GM12865 (cell line): ENCODE measurements around the gene NCOA5.

Source experiments
- DNase-seq: peaks from one replicate; pipeline ENCODE4 v3.0.0; 2010; ENCODE audit warnings: low read depth
- H3K4me3 ChIP-seq: 2 replicates; pipeline ENCODE4 v1.5.1; 2011; ENCODE audit warnings: mild to moderate bottlenecking, low read depth, low read length, control low read depth
- TF ChIP-seq, protein P1 (sequence below): IDR thresholded peaks from 2 replicates; pipeline ENCODE4 v1.5.1; 2011; ENCODE audit warnings: low read length, control low read depth, low read depth, inconsistent platforms; ENCODE audit not compliant: insufficient read depth; ENCODE audit errors: missing control alignments

Gene NCOA5

DNA sequence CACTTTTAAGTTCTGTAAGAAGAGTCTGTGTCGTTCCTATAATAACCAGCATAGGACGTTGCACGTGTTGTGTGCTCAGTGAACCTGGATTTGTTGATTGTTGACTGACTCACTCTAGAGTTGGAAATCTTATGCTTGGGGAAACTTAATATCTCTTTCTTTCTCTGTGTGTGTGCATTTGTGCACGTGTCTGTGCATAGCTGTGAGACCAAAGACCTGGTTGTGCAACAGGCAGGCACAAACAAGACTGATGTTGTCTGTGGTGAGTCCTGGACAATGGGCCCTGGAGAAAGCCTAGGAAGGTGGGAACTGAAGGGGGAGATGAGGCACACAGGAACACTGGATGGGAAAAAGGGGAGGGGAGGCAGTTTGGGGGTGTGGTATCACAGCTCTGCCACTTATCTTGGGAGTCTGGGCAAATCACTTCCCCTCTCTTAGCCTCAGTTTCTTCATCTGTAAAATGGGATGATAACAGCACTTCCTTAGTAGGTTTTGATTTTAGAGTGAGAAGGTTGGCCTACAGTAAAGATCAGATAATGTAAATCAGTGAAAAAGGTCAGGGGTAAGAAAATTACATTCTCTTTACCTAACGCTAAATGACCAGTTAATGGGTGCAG lies 36.8 kb upstream of the NCOA5 start:
- TF ChIP-seq, protein P1, sequence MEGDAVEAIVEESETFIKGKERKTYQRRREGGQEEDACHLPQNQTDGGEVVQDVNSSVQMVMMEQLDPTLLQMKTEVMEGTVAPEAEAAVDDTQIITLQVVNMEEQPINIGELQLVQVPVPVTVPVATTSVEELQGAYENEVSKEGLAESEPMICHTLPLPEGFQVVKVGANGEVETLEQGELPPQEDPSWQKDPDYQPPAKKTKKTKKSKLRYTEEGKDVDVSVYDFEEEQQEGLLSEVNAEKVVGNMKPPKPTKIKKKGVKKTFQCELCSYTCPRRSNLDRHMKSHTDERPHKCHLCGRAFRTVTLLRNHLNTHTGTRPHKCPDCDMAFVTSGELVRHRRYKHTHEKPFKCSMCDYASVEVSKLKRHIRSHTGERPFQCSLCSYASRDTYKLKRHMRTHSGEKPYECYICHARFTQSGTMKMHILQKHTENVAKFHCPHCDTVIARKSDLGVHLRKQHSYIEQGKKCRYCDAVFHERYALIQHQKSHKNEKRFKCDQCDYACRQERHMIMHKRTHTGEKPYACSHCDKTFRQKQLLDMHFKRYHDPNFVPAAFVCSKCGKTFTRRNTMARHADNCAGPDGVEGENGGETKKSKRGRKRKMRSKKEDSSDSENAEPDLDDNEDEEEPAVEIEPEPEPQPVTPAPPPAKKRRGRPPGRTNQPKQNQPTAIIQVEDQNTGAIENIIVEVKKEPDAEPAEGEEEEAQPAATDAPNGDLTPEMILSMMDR, result no peak
- H3K4me3 ChIP-seq, result no peak overlapping the region
- DNase-seq, result no peak

DNA sequence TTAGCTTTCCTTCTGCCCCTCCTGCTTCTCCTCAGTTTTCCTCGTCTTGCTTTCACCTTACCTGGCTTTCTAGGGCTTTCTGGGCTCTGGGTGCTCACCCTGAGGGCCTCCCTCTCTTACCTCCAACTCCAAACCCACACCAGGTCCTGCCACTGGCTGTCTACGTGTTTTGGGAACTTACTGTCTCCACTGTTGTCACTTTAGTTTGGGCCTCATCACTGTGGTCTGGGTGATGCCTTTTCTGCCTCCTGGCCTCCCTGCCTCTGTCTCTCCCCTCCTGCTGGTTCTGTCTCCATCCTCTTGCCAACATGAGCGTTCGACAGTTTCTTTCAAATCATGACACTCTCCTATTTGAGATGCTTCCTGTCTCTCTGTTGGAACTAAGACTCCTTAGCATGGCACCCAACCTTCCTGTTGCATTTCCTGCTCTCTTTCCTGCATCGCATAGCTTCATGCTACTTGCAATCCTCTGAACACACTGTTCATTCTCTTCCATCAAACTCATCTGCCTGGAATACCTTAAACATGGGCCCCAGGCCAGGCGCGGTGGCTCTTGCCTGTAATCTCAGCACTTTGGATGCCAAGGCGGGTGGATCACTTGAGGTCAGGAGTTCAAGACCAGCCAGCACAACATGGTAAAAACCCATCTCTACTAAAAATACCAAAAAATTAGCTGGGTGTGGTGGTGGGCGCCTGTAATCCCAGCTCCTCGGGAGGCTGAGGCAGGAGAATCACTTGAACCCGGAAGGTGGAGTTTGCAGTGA lies 33.9 kb upstream of the NCOA5 start:
- no peak for DNase-seq
- no peak overlapping the region for H3K4me3 ChIP-seq
- TF ChIP-seq, protein P1, result no peak

DNA sequence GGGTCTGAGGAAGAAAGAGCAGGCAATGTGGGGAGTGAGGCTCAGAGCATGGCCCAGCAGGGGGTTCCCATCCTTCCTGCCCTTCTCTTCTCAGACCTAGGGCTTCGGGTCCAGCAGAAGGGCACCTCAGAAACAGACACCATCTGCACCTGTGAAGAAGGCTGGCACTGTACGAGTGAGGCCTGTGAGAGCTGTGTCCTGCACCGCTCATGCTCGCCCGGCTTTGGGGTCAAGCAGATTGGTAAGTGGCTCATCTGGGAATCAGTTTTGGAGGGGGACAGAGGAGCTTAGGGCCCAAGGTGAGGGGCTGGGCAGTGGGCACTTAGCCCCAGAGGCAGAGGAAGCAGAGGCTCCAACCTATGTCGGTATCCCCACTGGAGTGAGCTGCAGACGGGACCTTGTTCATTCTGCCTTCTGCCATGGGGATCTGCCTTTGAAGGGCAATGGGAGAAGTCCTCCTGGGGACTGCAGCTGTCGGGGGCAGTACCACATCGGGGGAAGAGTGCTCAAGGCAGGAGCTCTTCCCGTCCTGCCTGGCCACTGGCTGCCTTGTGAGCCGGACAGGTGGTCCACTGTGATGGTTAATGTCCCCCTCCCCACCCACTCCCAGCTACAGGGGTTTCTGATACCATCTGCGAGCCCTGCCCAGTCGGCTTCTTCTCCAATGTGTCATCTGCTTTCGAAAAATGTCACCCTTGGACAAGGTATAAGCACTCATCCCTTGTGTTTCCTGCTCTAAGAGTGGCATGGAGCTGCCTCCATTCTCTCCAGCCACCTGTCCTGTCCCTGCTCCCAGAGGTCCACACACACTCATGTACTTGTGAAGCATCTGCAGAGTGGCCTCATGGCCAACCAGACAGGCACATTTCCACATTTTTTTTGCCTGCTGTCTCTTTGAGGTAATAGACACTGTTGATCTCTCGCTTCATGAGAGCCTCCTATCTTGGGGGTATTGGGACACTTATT lies 33.0 kb upstream of the NCOA5 start:
- no peak for DNase-seq
- TF ChIP-seq, protein P1, result no peak
- H3K4me3 ChIP-seq, result no peak overlapping the region

DNA sequence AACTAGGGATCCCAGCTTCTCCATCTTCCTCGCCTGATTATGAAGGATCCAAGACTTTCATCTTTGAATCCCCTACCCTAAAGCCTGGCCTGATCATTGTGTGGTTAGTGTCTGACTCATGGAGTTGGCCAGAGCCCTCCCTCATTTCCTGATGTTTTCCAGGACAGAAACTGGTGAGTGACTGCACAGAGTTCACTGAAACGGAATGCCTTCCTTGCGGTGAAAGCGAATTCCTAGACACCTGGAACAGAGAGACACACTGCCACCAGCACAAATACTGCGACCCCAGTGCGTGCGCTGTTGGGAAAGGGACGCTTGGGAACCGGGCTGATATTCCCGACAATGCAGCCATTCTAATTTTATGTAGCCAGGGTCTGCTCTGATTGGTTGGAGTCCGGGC lies 32.3 kb upstream of the NCOA5 start:
- DNase-seq, result no peak
- no peak overlapping the region; the same call in 1 of the 2 replicates for H3K4me3 ChIP-seq
- TF ChIP-seq, protein P1, result no peak

DNA sequence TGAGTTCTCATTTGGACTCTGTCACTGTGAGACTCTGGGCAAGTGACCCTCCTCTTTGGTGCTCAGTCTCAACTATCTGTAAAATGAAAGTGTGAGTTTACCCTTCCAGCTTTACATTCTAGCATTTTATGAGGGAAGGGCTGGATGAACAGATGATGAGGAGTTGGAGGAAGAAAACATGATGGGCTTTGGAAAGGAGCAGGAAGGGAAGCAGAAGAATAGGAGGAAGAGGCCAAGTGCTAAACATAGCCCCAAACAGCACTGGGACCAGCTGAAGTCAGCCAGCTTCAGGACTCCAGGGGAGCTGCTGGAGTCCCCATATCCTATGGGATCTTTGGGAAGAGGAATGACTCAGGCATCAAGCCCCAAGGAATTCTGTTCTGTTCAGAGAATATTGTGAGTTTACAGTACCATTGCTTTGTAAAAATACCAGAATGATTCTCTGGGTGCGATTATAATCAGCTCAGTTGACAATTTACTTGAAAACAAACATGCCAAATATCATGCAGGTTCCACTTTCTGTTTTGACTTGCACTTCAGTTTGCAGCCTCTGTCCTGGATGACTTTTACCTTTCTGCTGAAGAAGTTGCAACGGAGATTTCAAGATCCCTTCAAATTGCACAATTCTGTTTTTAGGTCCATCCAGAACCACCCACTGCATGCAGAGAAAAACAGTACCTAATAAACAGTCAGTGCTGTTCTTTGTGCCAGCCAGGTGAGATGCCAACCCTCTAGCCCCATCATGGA lies 31.6 kb upstream of the NCOA5 start:
- TF ChIP-seq, protein P1, result no peak
- no peak for DNase-seq
- peak overlapping the region; percentile 87 for H3K4me3 ChIP-seq

DNA sequence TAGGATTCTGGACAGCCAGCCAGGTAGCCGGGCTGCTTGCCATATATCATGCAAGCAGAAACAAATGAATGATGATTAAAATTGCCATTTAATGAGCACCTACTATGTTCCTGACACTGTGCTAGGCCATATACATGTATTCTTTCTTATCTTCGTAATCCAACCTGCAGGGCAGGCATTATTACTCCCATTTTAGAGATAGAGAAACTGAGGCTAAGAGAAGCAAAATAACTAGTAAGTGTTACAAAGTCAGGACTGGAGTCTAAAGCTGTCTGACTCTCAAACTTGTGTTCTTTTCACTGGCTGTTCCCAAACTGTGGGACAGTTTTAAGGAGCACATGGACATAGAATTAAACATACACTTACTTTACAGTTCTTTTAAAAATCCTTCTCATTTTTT lies 30.4 kb upstream of the NCOA5 start:
- TF ChIP-seq, protein P1, result no peak
- peak overlapping the region; percentile 87 for H3K4me3 ChIP-seq
- DNase-seq, result no peak
